Astrocyte (in vitro differentiated cells and primary cell): Measurements from ENCODE around the gene HNF4A. TPM values are rescaled to one million over a fixed set of nuclear protein-coding genes. Genes with fewer than 3 reads are reported as not detected.

Experiments
- DNase-seq: peaks from one replicate; pipeline ENCODE4 v3.0.0-alpha.2; 2010; ENCODE audit warnings: low read depth
- FAIRE-seq: peaks from 2 replicates; lab custom pipeline; 2011; peaks lifted over from hg19 to GRCh38; lab: Jason Lieb, UNC
- H2AFZ ChIP-seq: 2 replicates; pipeline ENCODE4 v1.6.0; 2012; ENCODE audit warnings: low read depth, low read length, inconsistent platforms
- H3K27ac ChIP-seq: 2 replicates; pipeline ENCODE4 v1.5.1; 2011; ENCODE audit warnings: low read depth, low read length, inconsistent platforms
- H3K27me3 ChIP-seq: 2 replicates; pipeline ENCODE4 v1.6.0; 2011; ENCODE audit warnings: low read length, inconsistent platforms; ENCODE audit not compliant: insufficient read depth
- H3K36me3 ChIP-seq: 2 replicates; pipeline ENCODE4 v1.5.1; 2011; ENCODE audit warnings: low read length, inconsistent platforms; ENCODE audit not compliant: insufficient read depth
- H3K4me1 ChIP-seq: 2 replicates; pipeline ENCODE4 v1.5.1; 2011; ENCODE audit warnings: low read length, inconsistent platforms; ENCODE audit not compliant: insufficient read depth
- H3K4me2 ChIP-seq: 2 replicates; pipeline ENCODE4 v1.6.0; 2012; ENCODE audit warnings: low read length, inconsistent platforms
- H3K4me3 ChIP-seq: 2 replicates; pipeline ENCODE4 v1.5.1; 2011; ENCODE audit warnings: low read depth, mild to moderate bottlenecking, low read length, inconsistent platforms; ENCODE audit not compliant: insufficient read depth
- H3K79me2 ChIP-seq: 2 replicates; pipeline ENCODE4 v1.6.0; 2012; ENCODE audit warnings: mild to moderate bottlenecking, low read length, inconsistent platforms; ENCODE audit not compliant: insufficient read depth
- H3K9ac ChIP-seq: 2 replicates; pipeline ENCODE4 v1.6.0; 2012; ENCODE audit warnings: mild to moderate bottlenecking, low read length, inconsistent platforms
- H3K9me3 ChIP-seq: 2 replicates; pipeline ENCODE4 v1.5.1; 2012; ENCODE audit warnings: low read depth, mild to moderate bottlenecking, low read length, inconsistent platforms; ENCODE audit not compliant: insufficient read depth
- H4K20me1 ChIP-seq: 2 replicates; pipeline ENCODE4 v1.6.0; 2012; ENCODE audit warnings: low read length, inconsistent platforms; ENCODE audit not compliant: insufficient read depth
- H3K27ac Mint-ChIP-seq: one replicate; pipeline ENCODE4 v1.8.0; 2021; ENCODE audit warnings: mild to moderate bottlenecking, mixed read lengths; ENCODE audit not compliant: unreplicated experiment
- H3K27me3 Mint-ChIP-seq: one replicate; pipeline ENCODE4 v1.8.0; 2021; ENCODE audit warnings: low read depth, mixed read lengths; ENCODE audit not compliant: unreplicated experiment
- H3K36me3 Mint-ChIP-seq: one replicate; pipeline ENCODE4 v1.8.0; 2021; ENCODE audit warnings: low read depth, mixed read lengths; ENCODE audit not compliant: unreplicated experiment
- H3K4me1 Mint-ChIP-seq: one replicate; pipeline ENCODE4 v1.8.0; 2021; ENCODE audit warnings: low read depth, mixed read lengths; ENCODE audit not compliant: unreplicated experiment
- H3K4me3 Mint-ChIP-seq: one replicate; pipeline ENCODE4 v1.8.0; 2021; ENCODE audit warnings: mild to moderate bottlenecking, moderate library complexity, mixed read lengths; ENCODE audit not compliant: unreplicated experiment
- H3K9me3 Mint-ChIP-seq: one replicate; pipeline ENCODE4 v1.8.0; 2021; ENCODE audit warnings: mild to moderate bottlenecking, mixed read lengths; ENCODE audit not compliant: unreplicated experiment
- EZH2 ChIP-seq: IDR thresholded peaks from 2 replicates; pipeline ENCODE4 v1.6.1; 2012; ENCODE audit warnings: mild to moderate bottlenecking, low read length, inconsistent platforms; ENCODE audit not compliant: insufficient read depth
- total RNA-seq: library from RNA; stranded (reverse); gene quantifications from 2 replicates; pipeline ENCODE4 v1.2.1, GENCODE V29; 2021
- TF ChIP-seq, protein P1 (sequence below): IDR thresholded peaks from 2 replicates; pipeline ENCODE4 v1.5.1; 2011; ENCODE audit warnings: low read depth, mild to moderate bottlenecking, inconsistent platforms, low read length, moderate library complexity; ENCODE audit not compliant: insufficient read depth

The HNF4A gene
- total RNA-seq, 1 donor from 2014 or later: not detected

DNA sequence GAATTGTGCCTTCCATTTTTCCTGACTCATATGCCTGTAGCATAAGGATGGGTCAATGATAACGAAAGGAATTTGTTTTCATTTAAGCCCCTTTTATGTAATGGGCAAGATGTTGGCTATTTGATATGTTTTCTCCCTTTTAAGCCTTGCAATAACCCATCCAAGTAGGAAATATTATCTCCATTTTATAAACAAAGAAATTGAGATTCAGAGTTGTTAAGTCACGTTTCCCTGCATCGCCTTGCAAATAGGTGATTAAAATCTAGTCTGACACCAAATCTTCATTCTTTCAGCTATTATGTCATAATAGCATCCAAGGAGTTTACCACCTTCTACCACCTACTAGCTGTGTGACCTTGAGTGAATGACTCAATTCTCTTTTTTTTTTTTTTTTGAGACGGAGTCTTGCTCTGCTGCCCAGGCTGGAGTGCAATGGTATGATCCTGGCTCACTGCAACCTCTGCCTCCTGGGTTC is 7.0 kb downstream of the HNF4A start:
- Mint-ChIP-seq H3K4me1 (no peaks in the 10 kb centered on the region), H3K27me3 (peaks cover 23% of the 10 kb centered on the region), H3K27ac (no peak overlapping the region), H3K4me3 (no peak overlapping the region), H3K9me3 (no peaks in the 10 kb centered on the region), H3K36me3 (no peaks in the 10 kb centered on the region)
- peaks cover 4% of the 10 kb centered on the region for H3K27me3 ChIP-seq
- H3K36me3 ChIP-seq: no peaks in the 10 kb centered on the region
- no peak overlapping the region for H3K4me3 ChIP-seq
- TF ChIP-seq, protein P1, sequence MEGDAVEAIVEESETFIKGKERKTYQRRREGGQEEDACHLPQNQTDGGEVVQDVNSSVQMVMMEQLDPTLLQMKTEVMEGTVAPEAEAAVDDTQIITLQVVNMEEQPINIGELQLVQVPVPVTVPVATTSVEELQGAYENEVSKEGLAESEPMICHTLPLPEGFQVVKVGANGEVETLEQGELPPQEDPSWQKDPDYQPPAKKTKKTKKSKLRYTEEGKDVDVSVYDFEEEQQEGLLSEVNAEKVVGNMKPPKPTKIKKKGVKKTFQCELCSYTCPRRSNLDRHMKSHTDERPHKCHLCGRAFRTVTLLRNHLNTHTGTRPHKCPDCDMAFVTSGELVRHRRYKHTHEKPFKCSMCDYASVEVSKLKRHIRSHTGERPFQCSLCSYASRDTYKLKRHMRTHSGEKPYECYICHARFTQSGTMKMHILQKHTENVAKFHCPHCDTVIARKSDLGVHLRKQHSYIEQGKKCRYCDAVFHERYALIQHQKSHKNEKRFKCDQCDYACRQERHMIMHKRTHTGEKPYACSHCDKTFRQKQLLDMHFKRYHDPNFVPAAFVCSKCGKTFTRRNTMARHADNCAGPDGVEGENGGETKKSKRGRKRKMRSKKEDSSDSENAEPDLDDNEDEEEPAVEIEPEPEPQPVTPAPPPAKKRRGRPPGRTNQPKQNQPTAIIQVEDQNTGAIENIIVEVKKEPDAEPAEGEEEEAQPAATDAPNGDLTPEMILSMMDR: no peak
- no peak for TF ChIP-seq EZH2
- no peaks in the 10 kb centered on the region for H3K4me1 ChIP-seq
- no peaks in the 10 kb centered on the region for H4K20me1 ChIP-seq
- no peak overlapping the region for H2AFZ ChIP-seq
- FAIRE-seq (no peak), DNase-seq (no peak)
- no peak overlapping the region for H3K27ac ChIP-seq
- H3K9me3 ChIP-seq: no peaks in the 10 kb centered on the region
- H3K9ac ChIP-seq: no peak overlapping the region
- H3K79me2 ChIP-seq: no peaks in the 10 kb centered on the region
- H3K4me2 ChIP-seq: no peak overlapping the region

DNA sequence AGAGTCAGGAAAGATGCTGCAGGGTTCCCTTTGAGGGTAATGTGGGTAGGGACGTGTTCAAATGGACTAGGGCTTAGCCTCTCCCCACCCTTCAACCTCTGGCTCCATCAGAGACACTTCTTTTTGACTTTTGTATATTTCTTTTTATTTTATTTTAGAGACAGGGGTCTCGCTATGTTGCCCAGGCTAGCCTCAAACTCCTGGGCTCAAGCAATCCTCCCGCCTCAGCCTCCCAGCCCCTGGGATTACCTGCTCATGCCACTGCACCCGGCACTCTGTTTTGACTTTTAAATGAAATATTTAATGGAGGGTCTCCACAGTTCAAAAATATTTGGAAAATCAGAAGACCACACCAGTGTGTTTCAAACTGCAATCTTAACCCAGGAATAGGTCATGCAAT is 8.6 kb downstream of the HNF4A start:
- H3K4me2 ChIP-seq: no peak overlapping the region
- Mint-ChIP-seq H3K36me3 (no peaks in the 10 kb centered on the region), H3K4me3 (no peak overlapping the region), H3K4me1 (no peaks in the 10 kb centered on the region), H3K9me3 (no peaks in the 10 kb centered on the region), H3K27me3 (peaks cover 17% of the 10 kb centered on the region), H3K27ac (no peak overlapping the region)
- no peak overlapping the region for H3K4me3 ChIP-seq
- no peaks in the 10 kb centered on the region for H3K4me1 ChIP-seq
- no peaks in the 10 kb centered on the region for H3K36me3 ChIP-seq
- H3K79me2 ChIP-seq: no peaks in the 10 kb centered on the region
- FAIRE-seq: no peak
- no peak for DNase-seq
- no peak overlapping the region for H3K9ac ChIP-seq
- TF ChIP-seq, protein P1: no peak
- no peak for TF ChIP-seq EZH2
- H3K27ac ChIP-seq: no peak overlapping the region
- peaks cover 4% of the 10 kb centered on the region for H3K27me3 ChIP-seq
- H2AFZ ChIP-seq: no peak overlapping the region
- H3K9me3 ChIP-seq: no peaks in the 10 kb centered on the region
- no peaks in the 10 kb centered on the region for H4K20me1 ChIP-seq

DNA sequence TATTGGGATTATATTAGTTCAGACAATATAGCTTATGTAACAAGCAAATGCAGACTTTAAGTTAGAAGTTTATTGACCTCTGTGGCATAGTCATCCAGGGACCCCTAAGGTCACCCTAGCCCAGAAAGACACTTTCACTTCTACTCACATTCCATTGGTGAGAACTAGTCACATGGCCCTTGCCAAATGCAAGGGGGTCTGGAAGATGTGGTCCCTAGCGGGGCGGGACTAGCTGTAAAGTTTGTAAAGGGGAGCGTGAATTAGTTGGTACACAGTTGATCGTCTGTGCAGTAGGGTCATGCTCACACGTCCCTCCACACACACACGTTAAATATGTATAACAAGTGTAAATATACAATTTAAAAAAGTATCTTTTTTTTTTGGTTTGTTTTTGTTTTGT is 9.3 kb downstream of the HNF4A start:
- no peaks in the 10 kb centered on the region for H3K36me3 Mint-ChIP-seq
- no peaks in the 10 kb centered on the region for H3K9me3 Mint-ChIP-seq
- no peak for FAIRE-seq

More for the DNA sequence above, 9.3 kb downstream of the HNF4A start:
- Histone ChIP-seq H3K79me2 (no peaks in the 10 kb centered on the region), H4K20me1 (no peaks in the 10 kb centered on the region), H3K4me2 (no peak overlapping the region), H3K4me1 (no peaks in the 10 kb centered on the region), H3K9me3 (no peaks in the 10 kb centered on the region), H2AFZ (no peak overlapping the region), H3K4me3 (no peak overlapping the region), H3K9ac (no peak overlapping the region), H3K36me3 (no peaks in the 10 kb centered on the region), H3K27ac (no peak overlapping the region), H3K27me3 (peaks cover 2% of the 10 kb centered on the region)
- TF ChIP-seq, protein P1: no peak
- TF ChIP-seq EZH2: no peak
- Mint-ChIP-seq H3K4me3 (no peak overlapping the region), H3K4me1 (no peaks in the 10 kb centered on the region), H3K27me3 (peaks cover 14% of the 10 kb centered on the region), H3K27ac (no peak overlapping the region)
- no peak for DNase-seq
